Liver (tissue), 9 donors: ENCODE measurements around the gene HYPK. TPM values are rescaled to one million over a fixed set of nuclear protein-coding genes. Genes with fewer than 3 reads are reported as not detected.
"Not testable (repeated sequence)": the region's sequence is repeated elsewhere in the genome, so short reads cannot be mapped to it uniquely, and the experiment has no call there.

ENCODE experiments used
- DNase-seq: peaks from one replicate; pipeline ENCODE4 v3.0.0-alpha.2; 2017; ENCODE audit warnings: low spot score
- H3K27ac ChIP-seq, 2 donors: one replicate each; pipeline ENCODE4 v1.7.0; 2013; ENCODE audit warnings: inconsistent platforms in 2 of 2, low read length in 2 of 2, control low read depth in 1 of 2, low read depth in 1 of 2, mild to moderate bottlenecking in 1 of 2
- H3K27me3 ChIP-seq, 4 donors: one replicate each; pipeline versions ENCODE4 v1.6.1 to v1.7.0; 2013; ENCODE audit warnings: low read length in 3 of 4, inconsistent platforms in 1 of 4, mild to moderate bottlenecking in 1 of 4, moderate library complexity in 1 of 4; ENCODE audit not compliant: control insufficient read depth in 4 of 4, insufficient read depth in 4 of 4
- H3K36me3 ChIP-seq, 4 donors: one replicate each; pipeline versions ENCODE4 v1.6.1 to v1.7.0; 2013; ENCODE audit warnings: low read length in 3 of 4, mild to moderate bottlenecking in 3 of 4, low read depth in 1 of 4, moderate library complexity in 1 of 4; ENCODE audit not compliant: control insufficient read depth in 4 of 4, insufficient read depth in 3 of 4
- H3K4me1 ChIP-seq, 4 donors: one replicate each; pipeline versions ENCODE4 v1.6.1 to v1.7.0; 2013; ENCODE audit warnings: low read length in 3 of 4, mild to moderate bottlenecking in 3 of 4, moderate library complexity in 1 of 4; ENCODE audit not compliant: control insufficient read depth in 4 of 4, insufficient read depth in 4 of 4
- H3K4me3 ChIP-seq, 3 donors: one replicate each; pipeline versions ENCODE4 v1.6.1 to v1.7.0; 2013; ENCODE audit warnings: low read length in 3 of 3, control low read depth in 1 of 3, low read depth in 1 of 3, mild to moderate bottlenecking in 1 of 3
- H3K9ac ChIP-seq, 2 donors: one replicate each; pipeline ENCODE4 v1.7.0; 2013; ENCODE audit warnings: low read length in 2 of 2, mild to moderate bottlenecking in 2 of 2, moderate library complexity in 2 of 2, control low read depth in 1 of 2, low read depth in 1 of 2
- H3K9me3 ChIP-seq, 4 donors: one replicate each; pipeline versions ENCODE4 v1.6.1 to v1.7.0; 2013; ENCODE audit warnings: low read length in 3 of 4; ENCODE audit not compliant: control insufficient read depth in 4 of 4
- CTCF ChIP-seq: fragments of 150-350 bp; IDR thresholded peaks from 2 replicates; pipeline ENCODE4 v1.5.1; 2017; ENCODE audit warnings: improper control_type of control experiment, low read depth, low read length; ENCODE audit not compliant: missing input control
- EGR1 ChIP-seq, 2 donors: IDR thresholded peaks; 2 replicates each; pipeline ENCODE4 v1.6.1; 2016 to 2018; ENCODE audit warnings: antibody characterized with exemption in 2 of 2, low read depth in 2 of 2
- FOXA2 ChIP-seq: IDR thresholded peaks from 2 replicates; pipeline ENCODE4 v1.6.1; 2016; ENCODE audit warnings: antibody characterized with exemption
- GABPA ChIP-seq, 2 donors: IDR thresholded peaks in 1 of 2; conservative IDR thresholded peaks in 1 of 2; 2 replicates each; pipeline ENCODE4 v1.6.1; 2016; ENCODE audit warnings: antibody characterized with exemption in 2 of 2, mild to moderate bottlenecking in 1 of 2, moderate library complexity in 1 of 2
- HNF4A ChIP-seq, 2 donors: conservative IDR thresholded peaks; 2 replicates each; pipeline ENCODE4 v1.6.1; 2016; ENCODE audit warnings: antibody characterized with exemption in 2 of 2, mild to moderate bottlenecking in 2 of 2
- HNF4G ChIP-seq: IDR thresholded peaks from 2 replicates; pipeline ENCODE4 v1.6.1; 2016; ENCODE audit warnings: antibody characterized with exemption
- JUND ChIP-seq, 2 donors: IDR thresholded peaks; 2 replicates each; pipeline ENCODE4 v1.6.1; 2016; ENCODE audit warnings: antibody characterized with exemption in 2 of 2
- MAX ChIP-seq: IDR thresholded peaks from 2 replicates; pipeline ENCODE4 v1.6.1; 2016; ENCODE audit warnings: antibody characterized with exemption
- NR2F2 ChIP-seq: IDR thresholded peaks from 2 replicates; pipeline ENCODE4 v1.6.1; 2016; ENCODE audit warnings: antibody characterized with exemption
- RAD21 ChIP-seq, 2 donors: IDR thresholded peaks; 2 replicates each; pipeline ENCODE4 v1.6.1; 2016; ENCODE audit warnings: antibody characterized with exemption in 2 of 2, mild to moderate bottlenecking in 2 of 2
- RXRA ChIP-seq, 2 donors: IDR thresholded peaks; 2 replicates each; pipeline ENCODE4 v1.6.1; 2017 to 2018; ENCODE audit warnings: antibody characterized with exemption in 2 of 2, mild to moderate bottlenecking in 1 of 2
- SP1 ChIP-seq: IDR thresholded peaks from 2 replicates; pipeline ENCODE4 v1.6.1; 2018; ENCODE audit warnings: antibody characterized with exemption, mild to moderate bottlenecking
- TAF1 ChIP-seq: conservative IDR thresholded peaks from 2 replicates; pipeline ENCODE4 v1.6.1; 2016; ENCODE audit warnings: antibody characterized with exemption, mild to moderate bottlenecking
- YY1 ChIP-seq: IDR thresholded peaks from 2 replicates; pipeline ENCODE4 v1.6.1; 2016; ENCODE audit warnings: antibody characterized with exemption, mild to moderate bottlenecking
- ZBTB33 ChIP-seq: IDR thresholded peaks from 2 replicates; pipeline ENCODE4 v1.6.1; 2016; ENCODE audit warnings: antibody characterized with exemption
- WGBS: extraction: QIAGEN DNeasy Blood & Tissue Kit; methylation state at CpG from one replicate; pipeline ENCODE4 v1.1.7; 2013; 5-methylcytosine and 5-hydroxymethylcytosine counted together
- polyA plus RNA-seq, 2 donors: library from polyadenylated mRNA; stranded (reverse) in 1 of 2; unstranded in 1 of 2; fragments of 200-250 nt in 1 of 2; fragments of >200 nt in 1 of 2; fragmentation: Nextera tagmentation in 1 of 2; extraction: Ambion mirVana in 1 of 2; gene quantifications; one replicate each; pipeline versions ENCODE4 v1.2.1 to v1.2.3, GENCODE V29; 2013 to 2015
- total RNA-seq, 2 donors: library from RNA; depleted of rRNA; stranded (reverse); fragments of >200 nt; gene quantifications; one replicate each; pipeline ENCODE4 v1.2.3, GENCODE V29; 2014
- donor health status: healthy.
- donor health status: healthy.
- donor health status: healthy.
- donor health status: healthy.
- donor health status: healthy.

Gene HYPK
- total and polyA plus RNA-seq, 4 donors = 4.8 to 18.7 (median 7.4) TPM

DNA sequence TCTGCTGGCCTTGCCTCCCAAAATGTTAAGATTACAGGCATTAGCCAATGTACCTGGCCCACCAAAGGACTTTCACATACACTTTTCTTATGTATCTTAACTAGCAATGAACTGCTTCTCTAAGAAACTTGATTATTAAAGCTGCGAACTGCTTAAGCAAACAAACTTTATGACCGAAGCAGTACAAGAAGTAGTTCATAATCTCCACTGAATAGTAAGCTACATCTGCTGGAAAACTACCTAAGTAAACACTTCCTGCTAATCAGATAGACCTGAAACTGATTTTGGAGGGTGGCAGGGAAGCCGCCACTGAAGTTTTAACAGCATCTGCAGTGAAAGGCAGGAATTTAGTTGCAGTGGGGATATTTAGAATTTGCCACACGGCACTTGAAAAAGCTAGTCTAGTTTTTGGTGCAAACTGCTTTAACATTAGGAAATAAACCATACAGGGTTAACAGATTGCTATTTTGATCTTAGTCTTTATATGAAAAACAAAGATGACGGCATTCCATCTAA, 8.1 kb downstream of the HYPK start:
- Histone ChIP-seq H3K36me3 (peaks cover 17 to 71% (median 49%) of the 10 kb centered on the region in 4 donors), H3K9me3 (no peaks in the 10 kb centered on the region), H3K4me1 (no peaks in the 10 kb centered on the region), H3K27ac (no peak overlapping the region), H3K27me3 (no peaks in the 10 kb centered on the region), H3K9ac (no peak overlapping the region), H3K4me3 (no peak overlapping the region)
- WGBS = 93% methylated on average over 5 of the region's 5 CpGs
- no peak for DNase-seq
- TF ChIP-seq YY1 (no peak), MAX (no peak), SP1 (no peak)

- no peak for DNase-seq
- Histone ChIP-seq H3K36me3 (peaks cover 19 to 76% (median 52%) of the 10 kb centered on the region in 4 donors), H3K9me3 (no peaks in the 10 kb centered on the region), H3K9ac (no peak overlapping the region), H3K4me3 (no peak overlapping the region), H3K27me3 (no peaks in the 10 kb centered on the region), H3K27ac (no peak overlapping the region), H3K4me1 (no peaks in the 10 kb centered on the region)
- no peak for TF ChIP-seq RAD21 (IDR thresholded peaks at IDR 0.05)
- TF ChIP-seq GABPA (IDR thresholded peaks at IDR 0.05 in 1 of 2, conservative IDR thresholded peaks at IDR 0.05 in 1 of 2) = no peak
- no peak for TF ChIP-seq EGR1 (IDR thresholded peaks at IDR 0.05; ENCODE audit: low read depth in 2 of 2)
- no peak for TF ChIP-seq YY1
- no peak for TF ChIP-seq NR2F2
- TF ChIP-seq ZBTB33 = no peak
- TF ChIP-seq HNF4G = no peak
- TF ChIP-seq SP1 = no peak
- TF ChIP-seq TAF1 = no peak
- no peak for TF ChIP-seq CTCF
- no peak for TF ChIP-seq HNF4A (conservative IDR thresholded peaks at IDR 0.05)
- no peak for TF ChIP-seq RXRA (IDR thresholded peaks at IDR 0.05)
- no peak for TF ChIP-seq JUND (IDR thresholded peaks at IDR 0.05)
- TF ChIP-seq FOXA2 = no peak
- TF ChIP-seq MAX = no peak
- 90% methylated on average over 6 of the region's 6 CpGs for WGBS
These were observed 8.7 kb downstream of the HYPK start for GRCh38 chr15:43808960-43809678.

- DNase-seq, H3K4me3 ChIP-seq, H3K4me1 ChIP-seq, H3K9me3 ChIP-seq, H3K27me3 ChIP-seq, H3K9ac ChIP-seq, H3K27ac ChIP-seq: not testable (repeated sequence)
- peaks cover 13 to 46% (median 34%) of the 10 kb centered on the region in 4 donors for H3K36me3 ChIP-seq
- WGBS = 95% methylated on average over 5 of the region's 5 CpGs
These were observed 14.7 kb downstream of the HYPK start for GRCh38 chr15:43815064-43815463.
